GM21367 (cell line): ENCODE results near the gene FAS.

Experiments
- ATAC-seq: cut with Tn5 transposase; IDR thresholded peaks from one replicate; pipeline ENCODE4 v1.9.1; 2021; ENCODE audit not compliant: unreplicated experiment

FAS gene

GRCh38 chr10:89032141-89032891 lies 41.7 kb downstream of the FAS start:
- no peak for ATAC-seq

DNA sequence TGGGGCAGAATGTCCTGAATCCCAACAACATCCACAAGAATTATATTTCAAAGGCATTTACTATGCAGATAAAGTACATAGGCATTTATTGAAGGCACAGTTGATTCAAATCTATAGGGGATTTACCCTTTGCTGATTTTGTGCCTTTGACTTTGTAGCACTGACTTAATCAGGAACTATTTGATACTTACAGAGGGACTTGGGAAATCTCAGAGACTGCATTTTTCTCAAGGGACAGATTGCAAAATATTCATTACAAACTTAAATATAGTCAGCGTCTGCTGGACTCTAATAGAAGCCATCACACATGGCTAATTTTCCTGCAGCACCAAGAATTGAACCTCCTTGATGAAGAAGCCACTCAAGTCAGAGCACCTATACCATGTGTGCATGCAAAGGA lies 44.9 kb downstream of the FAS start:
- no peak for ATAC-seq

DNA sequence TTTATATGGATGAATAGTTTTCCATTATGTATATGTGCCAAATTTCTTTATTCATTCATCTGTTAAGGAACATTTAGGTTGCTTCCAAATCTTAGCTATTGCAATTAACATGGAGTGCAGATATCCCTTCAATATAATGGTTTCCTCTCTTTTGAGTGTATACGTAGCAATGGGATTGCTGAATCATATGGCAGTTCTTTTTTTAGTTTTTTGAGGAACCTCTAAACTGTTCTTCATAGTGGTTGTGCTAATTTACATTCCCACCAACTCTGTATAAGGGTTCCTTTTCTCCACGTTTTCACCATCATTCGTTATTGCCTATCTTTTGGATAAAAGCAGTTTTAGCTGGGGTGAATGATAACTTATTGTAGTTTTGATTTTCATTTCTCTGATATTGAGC lies 46.5 kb downstream of the FAS start:
- no peak for ATAC-seq

DNA sequence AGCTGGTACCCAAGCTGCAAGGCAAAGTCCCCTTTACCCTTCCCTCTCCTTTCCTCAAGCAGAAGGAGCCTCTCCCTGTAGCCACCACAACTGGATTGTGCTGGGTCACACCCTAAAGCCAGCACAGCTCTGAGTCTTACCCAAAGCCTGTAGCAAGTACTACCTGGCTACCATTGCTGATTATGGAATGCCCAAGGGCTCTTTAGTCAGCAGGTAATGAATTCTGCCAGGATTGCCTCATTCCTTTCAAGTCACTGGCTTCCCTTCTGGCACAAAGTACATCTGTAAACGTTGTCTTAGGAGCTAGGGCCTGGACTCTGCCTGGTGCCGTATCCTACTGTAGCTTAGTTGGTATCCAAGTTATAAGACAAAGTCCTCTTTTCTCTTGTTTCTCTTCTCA lies 52.0 kb downstream of the FAS start:
- no peak for ATAC-seq

GRCh38 chr10:89043052-89043451 lies 52.5 kb downstream of the FAS start:
- ATAC-seq, result no peak

DNA sequence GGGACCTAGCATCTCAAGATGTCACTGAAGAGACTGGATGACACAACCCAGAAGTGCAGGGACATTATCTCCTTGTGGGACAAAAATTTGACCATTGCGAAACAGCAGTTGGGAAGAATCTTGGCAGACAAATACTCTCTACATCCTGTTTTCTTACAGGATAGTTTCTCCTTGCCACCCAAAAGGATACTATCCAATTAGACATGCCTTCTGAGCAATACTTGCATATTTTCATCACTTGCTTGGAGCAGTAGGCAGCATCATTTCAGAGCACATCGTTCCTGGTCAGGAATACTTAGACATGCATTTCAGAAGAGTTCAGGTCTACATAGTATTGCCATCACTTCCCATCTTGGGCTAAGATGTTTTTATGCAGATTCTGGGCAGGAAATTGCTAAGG lies 56.8 kb downstream of the FAS start:
- no peak for ATAC-seq

DNA sequence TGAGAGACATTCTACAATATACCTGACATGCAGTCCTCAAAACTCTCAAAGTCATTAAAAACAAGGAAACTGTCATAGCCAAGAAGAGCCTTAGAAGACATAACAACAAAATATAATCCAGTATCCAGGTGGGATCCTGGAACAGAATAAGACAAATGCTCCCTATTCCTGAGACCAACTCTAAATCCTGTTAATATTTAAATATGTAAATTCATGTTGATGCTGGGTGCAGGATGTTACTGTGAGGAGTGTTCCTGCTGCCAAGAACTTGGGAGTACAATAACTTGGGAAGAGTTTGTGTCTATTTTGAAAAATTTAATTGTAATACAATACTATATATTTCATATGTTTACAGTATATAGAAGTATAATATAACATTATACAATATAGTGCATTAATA lies 61.0 kb downstream of the FAS start:
- no peak for ATAC-seq

- no peak for ATAC-seq
Observed at GRCh38 chr10:89053555-89053954, 63.0 kb downstream of the FAS start.

- ATAC-seq, result no peak
Observed at GRCh38 chr10:89055159-89055558, 64.6 kb downstream of the FAS start.

DNA sequence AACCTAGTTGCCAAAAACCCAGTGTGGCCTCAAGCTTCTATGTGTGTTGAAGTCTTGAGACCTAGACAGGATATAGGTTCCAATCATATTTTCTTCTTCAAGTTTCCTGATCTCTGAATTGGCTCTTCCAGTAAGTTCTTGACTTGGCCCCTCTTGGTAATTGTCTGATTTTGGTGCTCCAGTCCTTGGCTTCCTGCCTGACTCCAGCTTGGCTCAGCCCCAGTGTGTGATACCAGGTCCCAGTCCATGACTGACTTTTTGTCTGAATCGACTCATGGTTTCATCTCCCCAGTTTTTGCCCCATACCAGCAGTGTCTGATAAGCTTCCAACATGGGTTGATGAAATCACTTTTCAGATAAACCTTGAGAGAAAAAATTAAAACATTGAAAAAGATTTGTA lies 72.3 kb downstream of the FAS start:
- no peak for ATAC-seq

DNA sequence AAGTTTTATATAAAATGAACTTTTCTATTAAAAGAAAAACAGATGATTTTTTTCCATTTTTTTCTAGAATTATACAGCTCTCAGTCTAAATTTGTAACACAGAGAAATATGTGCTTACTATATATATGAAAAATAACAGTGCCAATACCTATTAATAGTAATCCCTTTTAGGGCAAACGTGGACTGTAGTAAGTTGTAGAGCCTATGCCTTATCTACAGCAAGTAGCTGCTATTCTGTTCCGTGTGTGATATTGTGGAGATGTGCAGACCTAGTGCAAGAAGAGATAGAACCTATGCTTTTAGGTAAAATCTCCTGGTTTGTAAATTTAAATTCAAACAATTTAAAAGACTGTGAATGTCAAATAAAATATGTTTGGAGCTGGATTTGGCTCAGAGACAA lies 72.9 kb downstream of the FAS start:
- no peak for ATAC-seq

- no peak for ATAC-seq
Observed at GRCh38 chr10:89064748-89065147, 74.2 kb downstream of the FAS start.
